Muscle of leg (tissue), 11 donors: ENCODE results near the gene LCN1. TPM values are rescaled to one million over a fixed set of nuclear protein-coding genes. Genes with fewer than 3 reads are reported as not detected.

Experiments used
- DNase-seq: peaks from one replicate; pipeline ENCODE4 v3.0.0; 2013
- H3K27ac ChIP-seq: one replicate; pipeline ENCODE4 v1.5.1; 2013; ENCODE audit warnings: mild to moderate bottlenecking, low read length, control low read depth
- H3K27me3 ChIP-seq: one replicate; pipeline ENCODE4 v1.6.1; 2013; ENCODE audit warnings: low read length; ENCODE audit not compliant: control insufficient read depth, insufficient read depth
- H3K36me3 ChIP-seq: one replicate; pipeline ENCODE4 v1.6.1; 2013; ENCODE audit warnings: low read length; ENCODE audit not compliant: control insufficient read depth, insufficient read depth
- H3K4me1 ChIP-seq: one replicate; pipeline ENCODE4 v1.6.1; 2013; ENCODE audit warnings: low read length; ENCODE audit not compliant: control insufficient read depth, insufficient read depth
- H3K4me3 ChIP-seq: one replicate; pipeline ENCODE4 v1.5.1; 2013; ENCODE audit warnings: low read length, control low read depth
- H3K9me3 ChIP-seq: replicated peaks from 2 replicates; pipeline ENCODE4 v1.6.1; 2013; ENCODE audit warnings: low read depth, low read length; ENCODE audit not compliant: control insufficient read depth
- WGBS: methylation state at CpG from one replicate; pipeline ENCODE4 v1.1.5; 2013; ENCODE audit warnings: missing lambda C conversion rate; ENCODE audit not compliant: insufficient coverage; 5-methylcytosine and 5-hydroxymethylcytosine counted together
- polyA plus RNA-seq, 8 donors: library from polyadenylated mRNA; unstranded; fragments of 120-200 nt; gene quantifications; one replicate each; pipeline versions ENCODE4 v1.2.1 to v1.2.3, GENCODE V29; 2013; ENCODE audit warnings: inconsistent platforms in 1 of 8, low replicate concordance in 1 of 8; ENCODE audit not compliant: insufficient read length in 8 of 8, insufficient read depth in 1 of 8
- total RNA-seq: library from RNA; stranded (reverse); fragments of 120-200 nt; gene quantifications from one replicate; pipeline ENCODE4 v1.2.4, GENCODE V29; 2013

The LCN1 gene
- total and polyA plus RNA-seq, 9 donors = 0.23 TPM; not detected in 8

GRCh38 chr9:135500071-135500524, 21.1 kb upstream of the LCN1 start:
- 0% methylated on average over 27 of the region's 29 CpGs for WGBS
- H3K4me3 ChIP-seq = peak overlapping the region; percentile 91
- H3K27ac ChIP-seq = no peak overlapping the region
- peaks cover 34% of the 10 kb centered on the region for H3K36me3 ChIP-seq
- DNase-seq = no peak
- no peaks in the 10 kb centered on the region for H3K9me3 ChIP-seq
- peaks cover 16% of the 10 kb centered on the region for H3K4me1 ChIP-seq
- H3K27me3 ChIP-seq = no peaks in the 10 kb centered on the region

DNA sequence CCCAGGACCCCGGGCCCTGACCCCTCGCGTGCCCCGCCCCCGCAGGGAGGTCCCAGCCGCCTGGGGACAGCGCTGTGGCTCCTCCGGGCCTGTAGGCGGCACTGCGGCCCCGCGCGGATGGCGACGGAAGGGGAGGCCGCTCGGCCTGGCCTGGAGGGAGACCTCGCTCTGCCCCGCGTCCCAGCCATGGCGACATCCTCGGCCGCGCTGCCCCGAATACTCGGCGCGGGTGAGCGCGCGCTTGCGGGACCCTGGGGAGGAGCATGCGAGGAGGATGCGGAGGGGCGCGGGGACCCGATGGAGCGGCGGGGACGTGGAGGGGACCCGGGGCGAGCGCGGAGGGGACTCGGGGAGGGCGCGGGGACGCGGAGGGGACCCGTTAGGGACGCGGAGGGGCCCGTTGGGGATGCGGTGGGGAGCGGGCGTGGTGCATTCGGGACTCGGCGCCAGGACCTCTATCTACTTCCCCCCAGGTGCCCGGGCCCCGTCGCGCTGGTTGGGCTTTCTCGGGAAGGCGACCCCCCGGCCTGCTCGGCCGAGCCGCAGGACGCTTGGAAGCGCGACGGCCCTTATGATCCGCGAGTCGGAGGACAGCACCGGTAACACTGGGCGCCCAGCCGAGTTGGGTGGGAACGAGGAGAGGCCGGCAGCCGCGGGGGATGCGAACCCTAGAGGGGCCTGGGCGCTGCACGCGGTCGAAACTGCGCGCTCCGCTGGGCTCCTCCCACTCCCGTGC, 20.5 kb upstream of the LCN1 start, which contains the start of gene MRPS2:
MRPS2 (plus strand) TSS at position 158 of the 736 bp plus-strand sequence; CDS start at position 187, 29 bp downstream.
- H3K36me3 ChIP-seq = peaks cover 38% of the 10 kb centered on the region
- WGBS = under 1% methylated on average over 76 of the region's 92 CpGs

GRCh38 chr9:135501261-135502167, 19.7 kb upstream of the LCN1 start:
- H3K36me3 ChIP-seq = peaks cover 38% of the 10 kb centered on the region
- no peaks in the 10 kb centered on the region for H3K27me3 ChIP-seq
- no peak for DNase-seq
- 35% methylated on average over 32 of the region's 38 CpGs for WGBS
- peak overlapping the region; percentile 91 for H3K4me3 ChIP-seq
- peaks cover 16% of the 10 kb centered on the region for H3K4me1 ChIP-seq
- H3K9me3 ChIP-seq = no peaks in the 10 kb centered on the region
- H3K27ac ChIP-seq = no peak overlapping the region

More for the DNA sequence above, 20.5 kb upstream of the LCN1 start, which contains the start of gene MRPS2:
- no peaks in the 10 kb centered on the region for H3K9me3 ChIP-seq
- H3K4me1 ChIP-seq = peaks cover 16% of the 10 kb centered on the region
- H3K4me3 ChIP-seq = peak within 1 kb of the TSS; percentile 91
- no peak within 1 kb of the TSS for H3K27ac ChIP-seq
- DNase-seq = peak; percentile 95
- H3K27me3 ChIP-seq = no peaks in the 10 kb centered on the region

- DNase-seq = no peak
- Histone ChIP-seq H3K4me1 (peaks cover 16% of the 10 kb centered on the region), H3K36me3 (peaks cover 38% of the 10 kb centered on the region), H3K27me3 (no peaks in the 10 kb centered on the region), H3K4me3 (no peak overlapping the region), H3K27ac (no peak overlapping the region), H3K9me3 (no peaks in the 10 kb centered on the region)
- 91% methylated on average over 15 of the region's 15 CpGs for WGBS
Observed at GRCh38 chr9:135502168-135502872, 18.9 kb upstream of the LCN1 start.

- no peak overlapping the region for H3K27ac ChIP-seq
- peaks cover 38% of the 10 kb centered on the region for H3K36me3 ChIP-seq
- DNase-seq = no peak
- no peak overlapping the region for H3K4me3 ChIP-seq
- peaks cover 16% of the 10 kb centered on the region for H3K4me1 ChIP-seq
- 85% methylated on average over 15 of the region's 16 CpGs for WGBS
- no peaks in the 10 kb centered on the region for H3K9me3 ChIP-seq
- H3K27me3 ChIP-seq = no peaks in the 10 kb centered on the region
Observed at GRCh38 chr9:135502873-135503321, 18.3 kb upstream of the LCN1 start.

GRCh38 chr9:135503371-135504261, 17.6 kb upstream of the LCN1 start:
- WGBS = 87% methylated on average over 36 of the region's 41 CpGs
- Histone ChIP-seq H3K4me1 (peaks cover 16% of the 10 kb centered on the region), H3K9me3 (no peaks in the 10 kb centered on the region), H3K27me3 (no peaks in the 10 kb centered on the region), H3K27ac (no peak overlapping the region), H3K4me3 (no peak overlapping the region), H3K36me3 (peaks cover 38% of the 10 kb centered on the region)
- DNase-seq = no peak

DNA sequence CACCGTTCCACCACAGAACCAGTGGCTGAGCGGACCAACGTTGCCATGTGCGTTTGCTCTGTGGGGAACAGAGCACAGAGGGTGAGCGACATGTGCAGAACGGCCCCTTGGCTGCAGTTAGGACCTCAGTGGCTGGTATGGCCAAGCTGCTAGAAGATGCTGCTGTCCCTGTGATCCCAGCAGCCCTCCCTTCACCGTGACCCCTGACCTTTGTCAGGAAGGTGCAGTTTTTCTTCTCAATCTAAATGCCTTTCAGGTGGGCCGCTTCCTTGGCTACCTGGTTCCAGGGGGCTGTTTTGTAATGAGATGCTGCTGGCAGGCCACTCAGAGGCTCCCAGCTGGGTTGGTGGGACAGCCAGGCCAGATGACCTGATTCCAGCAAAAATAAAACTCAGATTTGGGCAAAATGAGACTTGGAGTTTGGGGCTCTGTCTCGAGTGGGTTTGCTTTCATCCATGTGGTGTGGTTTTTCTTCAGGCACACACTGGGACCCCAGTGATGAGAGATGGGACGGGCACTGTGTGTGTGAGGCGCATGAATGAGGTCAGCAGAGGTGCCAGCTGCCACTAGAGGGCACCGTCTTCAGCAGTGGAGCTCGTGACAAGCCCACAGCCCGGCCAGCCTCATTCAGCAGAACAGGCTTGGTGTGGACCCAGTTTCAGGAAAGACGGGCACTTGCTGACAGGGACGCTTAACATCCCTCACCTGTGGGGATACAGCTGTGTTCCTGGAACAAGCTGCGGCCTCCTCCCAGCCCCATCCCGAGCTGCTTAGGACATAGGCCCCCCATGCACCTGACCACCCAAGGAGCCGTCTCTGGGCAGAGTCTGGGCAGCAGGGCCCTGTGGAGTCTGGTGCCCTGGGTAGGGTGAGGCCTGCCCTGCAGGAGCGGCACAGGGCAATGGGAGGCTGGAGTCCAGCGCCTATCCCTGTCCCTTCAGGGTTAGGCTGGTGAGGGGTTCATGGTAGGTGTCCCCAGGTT, 16.7 kb upstream of the LCN1 start:
- WGBS = 63% methylated on average over 19 of the region's 21 CpGs
- peaks cover 38% of the 10 kb centered on the region for H3K36me3 ChIP-seq
- peaks cover 13% of the 10 kb centered on the region for H3K4me1 ChIP-seq
- peak; percentile 46 for DNase-seq
- no peaks in the 10 kb centered on the region for H3K9me3 ChIP-seq
- H3K27me3 ChIP-seq = no peaks in the 10 kb centered on the region
- H3K4me3 ChIP-seq = no peak overlapping the region
- H3K27ac ChIP-seq = no peak overlapping the region

GRCh38 chr9:135505406-135506187, 15.6 kb upstream of the LCN1 start:
- peaks cover 12% of the 10 kb centered on the region for H3K4me1 ChIP-seq

More at GRCh38 chr9:135505406-135506187, 15.6 kb upstream of the LCN1 start:
- Histone ChIP-seq H3K27me3 (no peaks in the 10 kb centered on the region), H3K4me3 (no peak overlapping the region), H3K27ac (no peak overlapping the region), H3K36me3 (peaks cover 38% of the 10 kb centered on the region), H3K9me3 (no peaks in the 10 kb centered on the region)
- DNase-seq = no peak
- WGBS = 77% methylated on average over 24 of the region's 24 CpGs
